ENCODE results near the gene GALC. TPM values are rescaled to one million over a fixed set of nuclear protein-coding genes. Genes with fewer than 3 reads are reported as not detected.

GALC gene
- polyA plus RNA-seq, 1 donor from 2014 or later: 42.6 TPM

- Histone ChIP-seq H3K4me2 (ENCODE audit: low read length) (no peak overlapping the region), H3K4me3 (ENCODE audit: low read length) (no peak overlapping the region), H4K20me1 (ENCODE audit: insufficient read depth) (no peaks in the 10 kb centered on the region), H3K9me3 (ENCODE audit: low read length) (no peaks in the 10 kb centered on the region), H3K9ac (ENCODE audit: low read length) (no peak overlapping the region), H3K9me2 (ENCODE audit: insufficient read depth, low read length) (no peaks in the 10 kb centered on the region), H3K27me3 (ENCODE audit: insufficient read depth, low read depth, low read length) (no peaks in the 10 kb centered on the region), H3K36me3 (ENCODE audit: insufficient read depth, low read length) (no peaks in the 10 kb centered on the region), H2AFZ (ENCODE audit: low read depth, low read length) (no peak overlapping the region), H3F3A (ENCODE audit: insufficient read depth, low read length, poor library complexity, severe bottlenecking) (no peaks in the 10 kb centered on the region), H3K79me2 (replicated peaks; ENCODE audit: insufficient read depth, low read length) (no peaks in the 10 kb centered on the region), H3K27ac (ENCODE audit: low read length) (no peak overlapping the region)
- TF ChIP-seq RAD21 (conservative IDR thresholded peaks at IDR 0.05): no peak
- no peak for TF ChIP-seq MXI1 (conservative IDR thresholded peaks at IDR 0.05; ENCODE audit: poor library complexity, severe bottlenecking)
- TF ChIP-seq TAF1 (IDR thresholded peaks at IDR 0.05; ENCODE audit: low read depth): no peak
- TF ChIP-seq EZH2 (IDR thresholded peaks at IDR 0.05; ENCODE audit: borderline replicate concordance, insufficient read depth, low read length, poor library complexity, severe bottlenecking): no peak
- TF ChIP-seq CTCF (IDR thresholded peaks at IDR 0.05; ENCODE audit: poor library complexity, severe bottlenecking): no peak
- no peak for TF ChIP-seq SMC3 (conservative IDR thresholded peaks at IDR 0.05; ENCODE audit: poor library complexity)
- no peak for TF ChIP-seq POLR2AphosphoS5 (IDR thresholded peaks at IDR 0.05)
- no peak for TF ChIP-seq REST (IDR thresholded peaks at IDR 0.05; ENCODE audit: borderline replicate concordance)
- TF ChIP-seq EP300 (conservative IDR thresholded peaks at IDR 0.05; ENCODE audit: poor library complexity, severe bottlenecking): no peak
Measured at GRCh38 chr14:87935081-87935828, 57.7 kb downstream of the GALC start.

- no peaks in the 10 kb centered on the region for H4K20me1 ChIP-seq (ENCODE audit: insufficient read depth)
- no peaks in the 10 kb centered on the region for H3K9me2 ChIP-seq (ENCODE audit: insufficient read depth, low read length)
- H3K36me3 ChIP-seq (ENCODE audit: insufficient read depth, low read length): no peaks in the 10 kb centered on the region
- H3K9me3 ChIP-seq (ENCODE audit: low read length): no peaks in the 10 kb centered on the region
- H3K4me2 ChIP-seq (ENCODE audit: low read length): no peak overlapping the region
- H3K9ac ChIP-seq (ENCODE audit: low read length): no peak overlapping the region
- no peaks in the 10 kb centered on the region for H3K79me2 ChIP-seq (replicated peaks; ENCODE audit: insufficient read depth, low read length)
- H3K27ac ChIP-seq (ENCODE audit: low read length): no peak overlapping the region
- H3F3A ChIP-seq (ENCODE audit: insufficient read depth, low read length, poor library complexity, severe bottlenecking): no peaks in the 10 kb centered on the region
- no peaks in the 10 kb centered on the region for H3K27me3 ChIP-seq (ENCODE audit: insufficient read depth, low read depth, low read length)
- no peak for TF ChIP-seq RAD21 (conservative IDR thresholded peaks at IDR 0.05)
- TF ChIP-seq EZH2 (IDR thresholded peaks at IDR 0.05; ENCODE audit: borderline replicate concordance, insufficient read depth, low read length, poor library complexity, severe bottlenecking): no peak
- no peak for TF ChIP-seq SMC3 (conservative IDR thresholded peaks at IDR 0.05; ENCODE audit: poor library complexity)
- no peak for TF ChIP-seq MXI1 (conservative IDR thresholded peaks at IDR 0.05; ENCODE audit: poor library complexity, severe bottlenecking)
- no peak for TF ChIP-seq POLR2AphosphoS5 (IDR thresholded peaks at IDR 0.05)
- TF ChIP-seq REST (IDR thresholded peaks at IDR 0.05; ENCODE audit: borderline replicate concordance): no peak
- TF ChIP-seq EP300 (conservative IDR thresholded peaks at IDR 0.05; ENCODE audit: poor library complexity, severe bottlenecking): no peak
- H3K4me3 ChIP-seq (ENCODE audit: low read length): no peak overlapping the region
- no peak overlapping the region for H2AFZ ChIP-seq (ENCODE audit: low read depth, low read length)
Measured at GRCh38 chr14:87934185-87934584, 58.8 kb downstream of the GALC start.
